T-cell (primary cell): ENCODE data around the gene TMIGD3. TPM values are rescaled to one million over a fixed set of nuclear protein-coding genes. Genes with fewer than 3 reads are reported as not detected.

Experiments used
- ATAC-seq, 4 experiments: fragments of 200-7000 bp in 3 of 4; fragments of 150-1000 bp in 1 of 4; cut with Tn5 transposase; replicated peaks in 1 of 4; 1 replicate in 3 of 4; 2 replicates in 1 of 4; pipeline ENCODE4 v1.10.0; 2021; ENCODE audit warnings: moderate library complexity in 3 of 4, mild to moderate bottlenecking in 2 of 4, moderate number of reproducible peaks in 1 of 4
- CTCF ChIA-PET, 2 donors: fragments of 300-600 bp; sonication (Branson Sonifier 250); formaldehyde crosslinking; loops; one replicate each; lab custom pipeline; 2022; ENCODE audit warnings: antibody characterized with exemption in 2 of 2; lab: Charles Lee
- POLR2A ChIA-PET, 2 donors: fragments of 300-600 bp; sonication (Branson Sonifier 250); formaldehyde crosslinking; loops; one replicate each; lab custom pipeline; 2022; ENCODE audit warnings: antibody characterized with exemption in 2 of 2; lab: Charles Lee
- DNase-seq, 35 experiments: peaks; one replicate each; pipeline versions ENCODE4 v3.0.0 to v3.0.0-alpha.2; 2013 to 2023
- H3K27ac ChIP-seq: one replicate; pipeline ENCODE4 v1.5.1; 2013; ENCODE audit warnings: low read length
- H3K27me3 ChIP-seq, 2 experiments: replicated peaks in 1 of 2; 1 replicate in 1 of 2; 2 replicates in 1 of 2; pipeline versions ENCODE4 v1.6.1 to v1.7.0; 2013; ENCODE audit warnings: low read length in 1 of 2, mixed read lengths in 1 of 2; ENCODE audit not compliant: control insufficient read depth in 2 of 2, insufficient read depth in 2 of 2; ENCODE audit errors: extremely low read depth in 1 of 2
- H3K36me3 ChIP-seq, 2 donors: 1 replicate in 1 of 2; 2 replicates in 1 of 2; pipeline versions ENCODE4 v1.6.1 to v1.7.0; 2013; ENCODE audit warnings: low read length in 1 of 2; ENCODE audit not compliant: control insufficient read depth in 2 of 2, insufficient read depth in 1 of 2; ENCODE audit errors: extremely low read depth in 1 of 2
- H3K4me1 ChIP-seq, 2 experiments: 1 replicate in 1 of 2; 2 replicates in 1 of 2; pipeline versions ENCODE4 v1.6.1 to v1.7.0; 2013; ENCODE audit warnings: low read length in 2 of 2, mixed read lengths in 1 of 2; ENCODE audit not compliant: insufficient read depth in 2 of 2, control insufficient read depth in 1 of 2; ENCODE audit errors: extremely low read depth in 1 of 2
- H3K4me3 ChIP-seq, 2 donors: 1 replicate in 1 of 2; 2 replicates in 1 of 2; pipeline versions ENCODE4 v1.5.1 to v1.7.0; 2013; ENCODE audit warnings: mild to moderate bottlenecking in 2 of 2, low read length in 1 of 2, moderate library complexity in 1 of 2; ENCODE audit not compliant: control insufficient read depth in 1 of 2; ENCODE audit errors: extremely low read depth in 1 of 2
- H3K9me3 ChIP-seq: 2 replicates; pipeline ENCODE4 v1.7.0; 2013
- H3K27ac Mint-ChIP-seq, 2 donors: one replicate each; pipeline ENCODE4 v1.8.0; 2020 to 2021; ENCODE audit warnings: mild to moderate bottlenecking in 2 of 2, mixed read lengths in 2 of 2
- H3K27me3 Mint-ChIP-seq, 2 donors: one replicate each; pipeline ENCODE4 v1.8.0; 2021 to 2022; ENCODE audit warnings: mixed read lengths in 2 of 2
- H3K36me3 Mint-ChIP-seq: one replicate; pipeline ENCODE4 v1.8.0; 2021; ENCODE audit warnings: mixed read lengths
- H3K4me1 Mint-ChIP-seq, 3 donors: one replicate each; pipeline ENCODE4 v1.8.0; 2020 to 2022; ENCODE audit warnings: mixed read lengths in 3 of 3, mild to moderate bottlenecking in 1 of 3
- H3K4me3 Mint-ChIP-seq, 3 donors: one replicate each; pipeline ENCODE4 v1.8.0; 2020 to 2022; ENCODE audit warnings: mild to moderate bottlenecking in 3 of 3, mixed read lengths in 3 of 3, moderate library complexity in 3 of 3
- H3K9me3 Mint-ChIP-seq, 3 donors: one replicate each; pipeline ENCODE4 v1.8.0; 2020 to 2022; ENCODE audit warnings: mixed read lengths in 3 of 3
- WGBS: methylation state at CpG from one replicate; pipeline ENCODE4 v1.1.5; 2013; ENCODE audit warnings: missing lambda C conversion rate; ENCODE audit not compliant: insufficient coverage; 5-methylcytosine and 5-hydroxymethylcytosine counted together
- total RNA-seq, 35 experiments: library from RNA in 6 of 35; stranded (reverse) in 6 of 35; fragments of 120-200 nt in 1 of 35; gene quantifications; one replicate each; pipeline versions ENCODE4 v1.2.1 to v1.2.4 and lab custom pipeline; 2013 to 2026

TMIGD3 gene
- total RNA-seq, 5 donors from 2014 or later (not counting 1 experiment from before 2014, with no cell fraction given), result not detected

GRCh38 chr1:111448918-111449702 lies 54.3 kb downstream of the TMIGD3 start, which contains the start of the genes ATP5PB and WDR77:
ATP5PB (plus strand) TSS chr1:111449464; CDS start chr1:111449542, 78 bp downstream.
WDR77 (minus strand) TSS chr1:111449256; CDS start chr1:111449169, 87 bp downstream.
- CTCF ChIA-PET, result interaction anchor here in 1 of 2 donors (0.5 to 3.0 kb wide), 7 partner anchors 19 to 989 kb away, joined by 3 to 13 read pairs (median 5); partner anchors contain the start of gene C1orf162
- Mint-ChIP-seq H3K4me3 (peak within 1 kb of the TSS; percentile 100), H3K36me3 (peaks cover 43% of the 10 kb centered on the region), H3K27me3 (no peaks in the 10 kb centered on the region), H3K27ac (peak within 1 kb of the TSS; percentile 99 to 100), H3K9me3 (no peaks in the 10 kb centered on the region), H3K4me1 (peaks cover 79 to 88% (median 87%) of the 10 kb centered on the region in 3 donors)
- POLR2A ChIA-PET, result interaction anchor here in 1 of 2 donors (0.6 to 0.7 kb wide), 2 partner anchors 213 to 786 kb away, joined by 7 to 9 read pairs; no protein-coding TSS in a partner anchor
- ATAC-seq, result peak; percentile 96 to 97 (median 97)
- peaks cover 5 to 43% of the 10 kb centered on the region in 2 donors for H3K36me3 ChIP-seq
- WGBS, result under 1% methylated on average over 31 of the region's 54 CpGs
- DNase-seq, result peak; percentile 69 to 97 (median 86)
- peak within 1 kb of the TSS; percentile 81 to 96 for H3K4me3 ChIP-seq
- H3K27me3 ChIP-seq, result no peaks in the 10 kb centered on the region
- no peaks in the 10 kb centered on the region for H3K9me3 ChIP-seq
- peak within 1 kb of the TSS; percentile 74 for H3K27ac ChIP-seq
- H3K4me1 ChIP-seq, result peaks cover 32 to 38% of the 10 kb centered on the region in 2 experiments

DNA sequence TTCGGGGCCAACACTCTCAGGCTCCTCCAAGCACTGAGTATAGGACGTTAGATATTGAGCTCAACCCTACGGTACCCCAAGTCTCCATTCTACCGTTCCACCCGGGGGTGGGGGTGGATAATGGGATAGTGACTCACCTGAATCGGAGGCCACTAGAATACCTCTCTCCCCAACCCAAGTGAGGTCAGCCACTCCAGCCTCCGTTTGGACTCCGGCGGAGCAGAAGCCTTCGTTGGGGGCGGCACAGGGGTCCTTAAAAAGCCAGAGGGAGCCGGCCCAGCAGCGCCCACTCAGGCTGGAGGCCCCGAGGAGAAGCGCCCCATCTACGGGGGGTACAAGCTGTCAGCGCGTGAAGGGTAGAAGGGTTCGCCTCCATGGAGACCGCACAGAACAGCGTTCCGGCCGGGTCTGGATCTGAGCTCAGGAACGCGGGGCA lies 54.9 kb downstream of the TMIGD3 start:
- Histone ChIP-seq H3K4me1 (peaks cover 30 to 36% of the 10 kb centered on the region in 2 experiments), H3K27me3 (no peaks in the 10 kb centered on the region), H3K36me3 (peaks cover 5 to 44% of the 10 kb centered on the region in 2 donors), H3K4me3 (peak overlapping the region; percentile 81 to 96), H3K9me3 (no peaks in the 10 kb centered on the region), H3K27ac (peak overlapping the region; percentile 64)
- peaks cover 76 to 88% (median 85%) of the 10 kb centered on the region in 3 donors for H3K4me1 Mint-ChIP-seq
- peak overlapping the region; percentile 92 to 100 for H3K27ac Mint-ChIP-seq
- ChIA-PET POLR2A (interaction anchor here in 1 of 2 donors (0.7 kb wide), 1 partner anchor 785 kb away, joined by 9 read pairs; no protein-coding TSS in a partner anchor), CTCF (interaction anchor here in 1 of 2 donors (0.5 to 3.0 kb wide), 7 partner anchors 20 to 988 kb away, joined by 3 to 13 read pairs (median 4); partner anchors contain the start of gene C1orf162)
- H3K36me3 Mint-ChIP-seq, result peaks cover 44% of the 10 kb centered on the region
- peak overlapping the region; percentile 100 for H3K4me3 Mint-ChIP-seq
- ATAC-seq, result peak; percentile 32 to 49 (median 40)
- WGBS, result 0% methylated on average over 18 of the region's 25 CpGs
- H3K27me3 Mint-ChIP-seq, result no peaks in the 10 kb centered on the region
- DNase-seq, result peak in 5 of 35 experiments; percentile 4 to 29 (median 16)
- H3K9me3 Mint-ChIP-seq, result no peaks in the 10 kb centered on the region

DNA sequence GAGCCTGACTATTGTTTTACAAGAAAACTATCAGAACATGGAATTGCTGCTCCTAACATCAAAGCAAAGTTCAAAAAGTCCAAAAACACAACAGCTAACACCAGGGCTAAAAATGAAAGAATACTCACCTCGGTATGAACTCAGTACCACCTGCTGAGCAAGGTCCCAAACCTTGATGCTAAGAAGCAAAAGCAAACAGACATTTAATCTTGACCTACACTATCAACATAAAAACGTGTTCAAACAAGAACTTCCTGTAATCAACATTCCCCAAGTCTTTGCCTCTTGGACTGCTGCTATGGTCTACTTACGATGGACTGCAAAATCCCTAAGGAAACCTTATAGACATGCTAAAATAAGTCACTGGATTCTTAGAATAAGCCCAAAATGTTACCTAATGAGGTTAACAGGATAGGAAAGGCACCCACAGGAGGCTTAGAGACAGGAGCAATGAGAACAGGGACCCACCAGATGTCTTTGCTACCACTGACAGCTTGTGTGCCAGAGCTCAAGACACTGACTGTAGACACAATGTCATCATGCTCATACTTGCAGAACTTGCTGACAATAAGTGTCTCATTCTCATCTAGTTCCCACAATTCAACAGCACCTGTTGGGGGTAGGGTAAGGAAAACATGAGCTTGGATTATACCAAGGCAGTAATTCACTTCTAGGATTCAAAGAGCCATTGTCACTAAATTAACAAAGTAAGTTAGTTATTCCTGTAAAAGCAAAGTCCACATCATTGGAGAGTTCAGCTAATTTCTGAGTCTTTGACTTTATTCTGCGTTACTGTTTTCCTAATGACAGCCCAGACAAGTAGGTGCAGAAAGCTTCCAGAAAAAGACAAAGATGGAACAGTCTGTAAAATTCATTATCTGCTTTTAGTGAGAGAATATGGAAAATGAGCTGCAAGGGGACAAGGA lies 56.2 kb downstream of the TMIGD3 start:
- Mint-ChIP-seq H3K4me1 (peaks cover 70 to 84% (median 75%) of the 10 kb centered on the region in 3 donors), H3K27ac (peak overlapping the region; percentile 92 to 100), H3K27me3 (no peaks in the 10 kb centered on the region), H3K9me3 (no peaks in the 10 kb centered on the region), H3K4me3 (peak overlapping the region; percentile 100), H3K36me3 (peaks cover 51% of the 10 kb centered on the region)
- Histone ChIP-seq H3K36me3 (peaks cover 14 to 50% of the 10 kb centered on the region in 2 donors), H3K27me3 (no peaks in the 10 kb centered on the region), H3K27ac (peak overlapping the region; percentile 64), H3K4me1 (peaks cover 28 to 33% of the 10 kb centered on the region in 2 experiments), H3K9me3 (no peaks in the 10 kb centered on the region), H3K4me3 (no peak overlapping the region)
- ChIA-PET CTCF (interaction anchor here (0.5 to 3.0 kb wide), 8 partner anchors 9 to 320 kb away, joined by 3 to 13 read pairs (median 4); partner anchors contain the start of gene C1orf162 (in 1 of the 2)), POLR2A (interaction anchor here in 1 of 2 donors (0.5 to 0.7 kb wide), 4 partner anchors 16 to 619 kb away, joined by 3 read pairs; no protein-coding TSS in a partner anchor)
- 75% methylated on average over 2 of the region's 4 CpGs for WGBS
- DNase-seq (no peak), ATAC-seq (no peak)

- Mint-ChIP-seq H3K9me3 (no peaks in the 10 kb centered on the region), H3K27ac (peak overlapping the region; percentile 82 to 100), H3K36me3 (peaks cover 49% of the 10 kb centered on the region), H3K27me3 (no peaks in the 10 kb centered on the region), H3K4me1 (peaks cover 71 to 78% (median 76%) of the 10 kb centered on the region in 3 donors), H3K4me3 (peak overlapping the region; percentile 13 to 100 (median 100))
- H3K9me3 ChIP-seq, result no peaks in the 10 kb centered on the region
- no peak overlapping the region for H3K4me3 ChIP-seq
- no peak for ATAC-seq
- no peaks in the 10 kb centered on the region for H3K27me3 ChIP-seq
- H3K36me3 ChIP-seq, result peaks cover 14 to 53% of the 10 kb centered on the region in 2 donors
- WGBS, result 89% methylated on average over 1 of the region's 4 CpGs
- ChIA-PET CTCF (interaction anchor here in 1 of 2 donors (0.8 to 3.0 kb wide), 2 partner anchors 8 to 61 kb away, joined by 4 to 13 read pairs; no protein-coding TSS in a partner anchor), POLR2A (no interaction called here)
- peaks cover 26 to 28% of the 10 kb centered on the region in 2 experiments for H3K4me1 ChIP-seq
- DNase-seq, result no peak
- no peak overlapping the region for H3K27ac ChIP-seq
Observed at GRCh38 chr1:111446546-111446945, 56.9 kb downstream of the TMIGD3 start.

- POLR2A ChIA-PET, result no interaction called here
- WGBS, result 100% methylated on average over 1 of the region's 3 CpGs
- no peak overlapping the region for H3K4me3 ChIP-seq
- peaks cover 16 to 68% of the 10 kb centered on the region in 2 donors for H3K36me3 ChIP-seq
- H3K27ac ChIP-seq, result no peak overlapping the region
- Mint-ChIP-seq H3K4me3 (no peak overlapping the region), H3K27ac (peak overlapping the region; percentile 31 to 41), H3K36me3 (peaks cover 54% of the 10 kb centered on the region), H3K9me3 (no peaks in the 10 kb centered on the region), H3K27me3 (no peaks in the 10 kb centered on the region), H3K4me1 (peaks cover 53 to 61% (median 60%) of the 10 kb centered on the region in 3 donors)
- CTCF ChIA-PET, result interaction anchor here in 1 of 2 donors (0.6 kb wide), 1 partner anchor 284 kb away, joined by 3 read pairs; no protein-coding TSS in a partner anchor
- ATAC-seq (no peak), DNase-seq (no peak)
- no peaks in the 10 kb centered on the region for H3K9me3 ChIP-seq
- H3K4me1 ChIP-seq, result peaks cover 11 to 18% of the 10 kb centered on the region in 2 experiments
- no peaks in the 10 kb centered on the region for H3K27me3 ChIP-seq
Observed at GRCh38 chr1:111444031-111444430, 59.4 kb downstream of the TMIGD3 start.
